Heart left ventricle (tissue), 16 donors: ENCODE results near the gene ITK. TPM values are rescaled to one million over a fixed set of nuclear protein-coding genes. Genes with fewer than 3 reads are reported as not detected.

Experiments
- ATAC-seq, 4 donors: fragments of 200-7000 bp; cut with Tn5 transposase; one replicate each; pipeline ENCODE4 v1.9.1; 2020 to 2022; ENCODE audit warnings: moderate library complexity in 4 of 4, mild to moderate bottlenecking in 3 of 4, moderate number of reproducible peaks in 1 of 4
- DNase-seq, 5 donors: peaks; one replicate each; pipeline ENCODE4 v3.0.0-alpha.2; 2020
- H3K27ac ChIP-seq, 12 donors: fragments of 200-600 bp; sonication (generic) in 4 of 12; one replicate each; pipeline versions ENCODE4 v1.5.0 to v1.8.0; 2016 to 2022; ENCODE audit warnings: mild to moderate bottlenecking in 2 of 12
- H3K27me3 ChIP-seq, 9 donors: fragments of 200-600 bp; sonication (generic) in 2 of 9; one replicate each; pipeline versions ENCODE4 v1.5.1 to v1.8.0; 2016 to 2022; ENCODE audit warnings: mild to moderate bottlenecking in 3 of 9
- H3K36me3 ChIP-seq, 9 donors: fragments of 200-600 bp; sonication (generic) in 2 of 9; one replicate each; pipeline versions ENCODE4 v1.5.0 to v1.8.0; 2018 to 2022; ENCODE audit warnings: mild to moderate bottlenecking in 2 of 9
- H3K4me1 ChIP-seq, 12 donors: fragments of 200-600 bp; sonication (generic) in 4 of 12; one replicate each; pipeline versions ENCODE4 v1.5.0 to v1.8.0; 2016 to 2022; ENCODE audit warnings: mild to moderate bottlenecking in 3 of 12
- H3K4me3 ChIP-seq, 12 donors: fragments of 200-600 bp; sonication (generic) in 4 of 12; one replicate each; pipeline versions ENCODE4 v1.5.0 to v1.8.0; 2017 to 2022; ENCODE audit warnings: mild to moderate bottlenecking in 9 of 12, moderate library complexity in 4 of 12
- H3K9me3 ChIP-seq, 12 donors: fragments of 200-600 bp; sonication (generic) in 4 of 12; one replicate each; pipeline versions ENCODE4 v1.5.0 to v1.8.0; 2016 to 2022; ENCODE audit warnings: mild to moderate bottlenecking in 1 of 12
- POLR2A ChIP-seq, 2 donors: fragments of 450-650 bp; IDR thresholded peaks; one replicate each; pipeline ENCODE4 v1.6.1; 2017; ENCODE audit warnings: antibody characterized with exemption in 2 of 2, mild to moderate bottlenecking in 2 of 2, moderate library complexity in 2 of 2
- WGBS, 4 donors: extraction: QIAGEN DNeasy Blood & Tissue Kit in 2 of 4; methylation state at CpG; one replicate each; pipeline versions ENCODE4 v1.1.5 to v1.1.7; 2013 to 2018; 5-methylcytosine and 5-hydroxymethylcytosine counted together
- intact Hi-C, 10 donors: fragments of 100-400 bp; cut with DNase I; formaldehyde crosslinking; loops; one replicate each; pipeline versions ENCODE4 v1.11.1 to v1.14.2; 2022
- polyA plus RNA-seq, 2 donors: library from polyadenylated mRNA; stranded (reverse); fragments of 200-250 nt; gene quantifications; one replicate each; pipeline ENCODE4 v1.2.3, GENCODE V29; 2013
- total RNA-seq, 9 donors: library from RNA; depleted of rRNA in 2 of 9; stranded (reverse); fragments of >200 nt in 2 of 9; fragmentation: NEBNext Ultra II Directional in 3 of 9; extraction: Animal tissue kit (Norgen Biotek cat#: 25700) in 3 of 9; gene quantifications; one replicate each; pipeline versions ENCODE4 v1.1.0 to v1.2.4, GENCODE V29; 2016 to 2023
- TF ChIP-seq, protein P1 (sequence below), 12 donors: fragments of 200-600 bp; sonication (generic) in 4 of 12; IDR thresholded peaks; one replicate each; pipeline versions ENCODE4 v1.5.0 to v1.8.0; 2018 to 2022; ENCODE audit warnings: antibody characterized with exemption in 12 of 12, mild to moderate bottlenecking in 5 of 12
- donor health status: ischemic (EF 13 %, LVEDD 7.1; RV severe dilation, severe dysfunction).
- donor health status: healthy with polysubstance abuse.
- donor health status: DM: no; HTN: yes; CAD: no.
- donor health status: DM: no; HTN: no; CAD: no.
- donor health status: ischemic (EF 25% LVEDD 6.9; RV normal size, moderate dysfunction).
- donor health status: ischemic (EF 25% LVEDD 5.7; RV mildly dilated, moderate dysfunction).
- donor health status: healthy.
- donor health status: DM: yes; HTN: yes; CAD: no.
- donor health status: ischemic (EF 35%, LVEDD 5.7; RV mildly dilated, moderate dysfunction).
- donor health status: nonischemic (EF 11% LVEDD 7.7; RV severe dilation, severe dysfunction).
- donor health status: DM: yes; HTN: yes; CAD: no.
- donor health status: PGD.
- donor health status: ischemic (EF 29% LVEDD 5.4; RV normal size, mild dysfunction).
- donor health status: nonischemic (EF 23%, LVEDD 6.1; RV moderate dilation, normal function).

The ITK gene
- total and polyA plus RNA-seq, 11 donors = 0.09 to 7.3 (median 0.42) TPM

DNA sequence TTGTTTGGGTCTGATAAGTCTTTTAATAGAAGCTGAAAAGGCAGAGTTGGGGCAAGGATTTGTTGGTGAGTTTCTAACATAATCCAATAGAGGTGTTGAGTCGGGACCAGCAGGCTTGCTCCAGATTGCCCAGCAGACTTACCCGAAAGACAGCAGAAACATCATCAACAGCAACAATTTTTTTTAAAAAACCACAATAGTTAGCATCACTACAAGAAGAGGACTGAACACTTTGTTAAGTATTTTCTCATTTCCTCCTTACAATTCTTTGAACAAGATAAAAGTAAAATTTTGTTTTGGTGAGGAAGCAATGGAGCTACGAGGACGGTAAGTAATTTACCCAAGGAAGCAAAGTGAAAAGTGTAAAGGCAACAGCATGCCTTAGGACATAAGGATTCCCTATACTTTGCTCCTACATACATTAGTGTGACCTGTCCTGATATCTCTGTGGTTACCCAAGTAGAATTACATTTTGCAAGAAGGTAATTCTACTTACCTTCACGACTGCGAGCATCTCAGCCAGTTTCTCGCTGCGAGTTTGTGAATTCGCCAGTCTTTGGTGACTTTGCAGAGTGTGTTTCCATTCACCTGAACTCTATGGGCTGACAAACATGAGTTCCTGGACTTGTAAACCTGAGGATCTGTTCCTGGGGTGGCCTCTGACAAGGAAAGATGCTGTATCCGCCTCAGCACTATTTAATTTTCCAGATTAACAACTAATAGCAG lies 13.2 kb downstream of the ITK start:
- peaks cover 0 to 7% (median 0%) of the 10 kb centered on the region in 12 donors for H3K4me1 ChIP-seq
- H3K36me3 ChIP-seq = no peaks in the 10 kb centered on the region
- H3K27ac ChIP-seq = peak overlapping the region in 1 of 12 donors; percentile 51
- DNase-seq (no peak), ATAC-seq (no peak)
- H3K4me3 ChIP-seq = no peak overlapping the region
- TF ChIP-seq, protein P1, sequence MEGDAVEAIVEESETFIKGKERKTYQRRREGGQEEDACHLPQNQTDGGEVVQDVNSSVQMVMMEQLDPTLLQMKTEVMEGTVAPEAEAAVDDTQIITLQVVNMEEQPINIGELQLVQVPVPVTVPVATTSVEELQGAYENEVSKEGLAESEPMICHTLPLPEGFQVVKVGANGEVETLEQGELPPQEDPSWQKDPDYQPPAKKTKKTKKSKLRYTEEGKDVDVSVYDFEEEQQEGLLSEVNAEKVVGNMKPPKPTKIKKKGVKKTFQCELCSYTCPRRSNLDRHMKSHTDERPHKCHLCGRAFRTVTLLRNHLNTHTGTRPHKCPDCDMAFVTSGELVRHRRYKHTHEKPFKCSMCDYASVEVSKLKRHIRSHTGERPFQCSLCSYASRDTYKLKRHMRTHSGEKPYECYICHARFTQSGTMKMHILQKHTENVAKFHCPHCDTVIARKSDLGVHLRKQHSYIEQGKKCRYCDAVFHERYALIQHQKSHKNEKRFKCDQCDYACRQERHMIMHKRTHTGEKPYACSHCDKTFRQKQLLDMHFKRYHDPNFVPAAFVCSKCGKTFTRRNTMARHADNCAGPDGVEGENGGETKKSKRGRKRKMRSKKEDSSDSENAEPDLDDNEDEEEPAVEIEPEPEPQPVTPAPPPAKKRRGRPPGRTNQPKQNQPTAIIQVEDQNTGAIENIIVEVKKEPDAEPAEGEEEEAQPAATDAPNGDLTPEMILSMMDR (IDR thresholded peaks at IDR 0.05) = no peak
- TF ChIP-seq POLR2A (IDR thresholded peaks at IDR 0.05) = no peak
- WGBS, 4 donors = 84 to 87% (median 87%) methylated on average over 10 of the region's 10 CpGs
- H3K9me3 ChIP-seq = peaks cover 0 to 8% (median 0%) of the 10 kb centered on the region in 12 donors
- H3K27me3 ChIP-seq = peaks cover 0 to 15% (median 0%) of the 10 kb centered on the region in 9 donors
- intact Hi-C loops = no loop called here

DNA sequence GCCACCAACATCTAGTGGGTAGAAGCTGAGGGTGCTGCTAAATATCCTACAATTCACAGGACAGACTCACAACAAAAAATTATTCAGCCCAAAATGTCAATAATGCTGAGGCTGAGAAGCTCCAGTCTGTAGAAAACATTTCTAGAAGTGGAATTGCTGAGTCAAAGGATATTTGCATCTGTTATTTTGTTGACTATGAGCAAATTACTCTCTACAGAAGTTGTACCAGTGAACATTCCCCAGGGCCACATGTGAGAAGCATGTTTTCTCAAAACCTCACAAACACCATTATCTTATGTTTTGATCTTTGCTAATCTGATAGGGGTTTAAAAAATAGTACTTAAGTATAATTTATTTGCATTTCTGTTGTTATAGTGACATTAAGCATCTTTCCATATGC lies 15.4 kb downstream of the ITK start:
- intact Hi-C loops = no loop called here
- no peak for ATAC-seq
- H3K4me1 ChIP-seq = peaks cover 0 to 11% (median 0%) of the 10 kb centered on the region in 12 donors

DNA sequence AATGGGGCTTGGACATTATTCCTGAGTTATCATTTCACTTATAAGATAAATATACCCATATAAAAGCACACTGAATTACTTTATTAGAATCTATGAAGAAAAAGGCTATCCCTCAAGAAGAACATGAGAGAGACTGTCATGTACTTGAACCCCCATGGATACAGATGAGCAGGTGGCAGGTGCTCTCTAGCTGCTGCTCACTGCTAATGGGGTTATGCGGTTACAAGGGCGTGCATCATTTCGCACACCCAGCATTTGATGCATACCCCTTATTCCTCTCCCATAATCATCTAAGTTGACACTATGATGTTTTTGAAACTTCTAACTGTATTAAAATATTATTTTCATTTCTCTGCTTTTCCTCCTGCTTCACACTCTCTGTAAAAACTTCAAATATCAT lies 16.4 kb downstream of the ITK start:
- no peak for ATAC-seq
- WGBS, 4 donors = 85 to 93% (median 92%) methylated on average over 3 of the region's 3 CpGs

More for the DNA sequence above, 15.4 kb downstream of the ITK start:
- TF ChIP-seq POLR2A (IDR thresholded peaks at IDR 0.05) = no peak
- TF ChIP-seq, protein P1 (IDR thresholded peaks at IDR 0.05) = no peak
- Histone ChIP-seq H3K4me3 (no peak overlapping the region), H3K27ac (no peak overlapping the region), H3K27me3 (peaks cover 0 to 22% (median 0%) of the 10 kb centered on the region in 9 donors), H3K36me3 (no peaks in the 10 kb centered on the region), H3K9me3 (peaks cover 0 to 8% (median 0%) of the 10 kb centered on the region in 12 donors)
- no peak for DNase-seq

More for the DNA sequence above, 16.4 kb downstream of the ITK start:
- Histone ChIP-seq H3K27ac (no peak overlapping the region), H3K27me3 (peaks cover 0 to 22% (median 0%) of the 10 kb centered on the region in 9 donors), H3K9me3 (peaks cover 0 to 8% (median 0%) of the 10 kb centered on the region in 12 donors), H3K4me1 (peaks cover 0 to 11% (median 0%) of the 10 kb centered on the region in 12 donors), H3K36me3 (no peaks in the 10 kb centered on the region), H3K4me3 (no peak overlapping the region)
- TF ChIP-seq, protein P1 (IDR thresholded peaks at IDR 0.05) = no peak
- no peak for TF ChIP-seq POLR2A (IDR thresholded peaks at IDR 0.05)
- DNase-seq = no peak
- intact Hi-C loops = no loop called here
